ENCODE results near the gene GSDMA.
"Not testable (repeated sequence)": the region's sequence is repeated elsewhere in the genome, so short reads cannot be mapped to it uniquely, and the experiment has no call there.

GSDMA gene

DNA sequence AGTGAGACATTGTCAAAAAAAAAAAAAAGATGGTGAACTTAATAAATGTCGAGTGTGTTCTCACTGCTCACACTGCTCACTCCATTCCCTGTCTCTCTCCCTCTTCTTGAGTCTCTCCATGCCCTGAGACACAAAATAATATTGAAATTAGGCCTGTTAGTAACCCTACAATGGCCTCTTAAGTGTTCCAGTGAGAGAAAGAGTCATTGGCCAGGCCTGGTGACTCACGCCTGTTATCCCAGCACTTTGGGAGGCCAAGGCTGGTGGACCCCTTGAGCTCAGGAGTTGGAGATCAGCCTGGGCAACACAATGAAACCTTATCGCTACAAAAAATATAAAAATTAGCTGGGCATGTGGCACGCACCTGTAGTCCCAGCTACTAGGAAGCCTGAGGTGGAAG lies 36.3 kb downstream of the GSDMA start:
- DNase-seq: no peak

DNA sequence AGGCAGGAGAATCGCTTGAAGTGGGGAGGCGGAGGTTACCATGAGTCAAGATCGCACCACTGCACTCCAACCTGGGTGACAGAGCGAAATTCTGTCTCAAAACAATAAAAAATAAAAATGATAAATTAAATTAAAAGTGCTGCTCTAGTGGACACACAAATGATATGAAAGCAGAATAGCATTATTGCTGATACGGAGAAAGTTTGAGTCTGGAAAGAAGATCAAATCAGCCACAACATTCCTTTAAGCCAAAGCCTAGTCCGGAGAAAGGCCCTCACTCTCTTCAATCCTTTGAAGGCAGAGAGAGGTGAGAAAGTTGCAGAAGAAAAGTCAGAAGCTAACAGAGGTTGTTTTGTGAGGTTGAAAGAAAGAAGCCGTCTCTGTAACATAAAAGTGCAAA lies 37.4 kb downstream of the GSDMA start:
- no peak for DNase-seq

DNA sequence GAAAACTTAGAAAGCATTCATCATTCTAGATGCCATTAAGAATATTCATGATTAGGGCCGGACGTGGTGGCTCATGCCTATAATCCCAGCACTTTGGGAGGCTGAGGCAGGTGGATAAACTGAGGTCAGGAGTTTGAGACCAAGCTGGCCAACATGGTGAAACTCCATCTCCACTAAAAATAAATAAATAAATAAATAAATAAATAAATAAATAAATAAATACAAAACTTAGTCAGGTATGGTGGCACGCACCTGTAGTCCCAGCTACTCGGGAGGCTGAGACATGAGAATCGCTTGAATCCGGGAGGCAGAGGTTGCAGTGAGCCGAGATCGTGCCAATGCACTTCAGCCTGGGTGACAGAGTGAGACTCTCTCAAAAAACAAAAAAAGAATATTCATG lies 38.5 kb downstream of the GSDMA start:
- not testable (repeated sequence) for DNase-seq

DNA sequence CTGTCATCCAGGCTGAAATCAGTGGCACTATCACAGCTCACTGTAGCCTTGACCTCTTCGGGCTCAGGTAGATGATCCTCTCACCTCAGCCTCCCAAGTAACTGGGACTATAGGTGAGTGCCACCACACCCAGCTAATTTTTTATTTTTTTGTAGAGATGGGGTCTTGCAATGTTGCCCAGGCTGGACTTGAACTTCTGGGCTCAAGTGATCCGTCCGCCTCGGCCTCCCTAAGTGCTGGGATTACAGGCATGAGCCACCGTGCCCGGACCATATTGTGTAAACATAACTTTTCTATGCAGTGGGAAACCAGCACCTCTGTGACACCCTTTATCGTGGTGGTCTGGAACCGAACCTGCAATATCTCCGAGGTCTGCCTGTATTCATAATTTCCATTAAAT lies 41.3 kb downstream of the GSDMA start:
- DNase-seq: no peak

DNA sequence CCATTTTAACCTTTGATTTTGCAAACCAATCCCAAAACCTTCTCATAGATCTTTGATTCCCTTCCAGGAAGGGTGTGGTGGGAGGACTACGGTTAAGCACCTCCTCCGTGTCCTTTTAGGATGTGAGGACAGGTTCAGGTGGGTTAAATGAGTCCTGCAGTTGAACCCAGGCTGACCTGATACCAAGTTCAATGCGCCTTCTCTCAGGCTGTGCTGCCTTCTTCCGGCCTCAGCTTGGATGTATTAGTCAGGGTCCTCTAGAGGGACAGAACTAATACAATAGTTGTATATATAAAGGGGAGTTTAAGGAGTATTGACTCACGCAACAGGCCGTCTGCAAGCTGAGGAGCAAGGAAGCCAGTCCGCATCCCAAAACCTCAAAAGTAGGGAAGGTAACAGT lies 41.9 kb downstream of the GSDMA start:
- no peak for DNase-seq

DNA sequence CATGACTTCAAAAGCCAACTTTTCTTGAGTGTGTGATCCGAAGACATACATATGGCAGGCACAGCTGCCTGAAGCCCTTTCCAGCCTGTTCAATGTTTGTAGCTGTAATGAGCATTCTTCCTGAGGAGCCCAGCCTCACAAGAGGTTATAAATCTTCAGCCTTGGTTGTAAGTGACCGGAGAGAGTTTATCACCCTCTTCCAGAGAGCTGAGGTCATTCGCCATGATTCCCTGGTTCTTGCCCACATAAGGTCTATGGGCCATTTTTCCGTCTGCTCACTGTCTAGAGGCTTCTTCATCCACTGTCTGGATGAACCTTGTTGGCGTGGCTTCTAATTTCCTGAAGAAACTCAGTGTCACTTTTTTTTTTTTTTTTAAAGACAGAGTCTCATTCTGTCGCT lies 42.7 kb downstream of the GSDMA start:
- DNase-seq: no peak

DNA sequence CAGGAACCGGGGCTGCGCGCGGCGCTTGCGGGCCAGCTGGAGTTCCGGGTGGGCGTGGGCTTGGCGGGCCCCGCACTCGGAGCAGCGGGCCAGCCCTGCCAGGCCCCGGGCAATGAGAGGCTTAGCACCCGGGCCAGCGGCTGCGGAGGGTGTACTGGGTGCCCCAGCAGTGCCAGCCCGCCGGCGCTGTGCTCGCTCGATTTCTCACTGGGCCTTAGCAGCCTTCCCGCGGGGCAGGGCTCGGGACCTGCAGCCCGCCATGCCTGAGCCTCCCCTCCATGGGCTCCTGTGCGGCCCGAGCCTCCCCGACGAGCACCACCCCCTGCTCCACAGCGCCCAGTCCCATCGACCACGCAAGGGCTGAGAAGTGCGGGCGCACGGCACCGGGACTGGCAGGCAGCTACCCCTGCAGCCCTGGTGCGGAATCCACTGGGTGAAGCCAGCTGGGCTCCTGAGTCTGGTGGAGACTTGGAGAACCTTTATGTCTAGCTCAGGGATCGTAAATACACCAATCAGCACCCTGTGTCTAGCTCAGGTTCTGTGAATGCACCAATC lies 48.2 kb downstream of the GSDMA start:
- not testable (repeated sequence) for DNase-seq

DNA sequence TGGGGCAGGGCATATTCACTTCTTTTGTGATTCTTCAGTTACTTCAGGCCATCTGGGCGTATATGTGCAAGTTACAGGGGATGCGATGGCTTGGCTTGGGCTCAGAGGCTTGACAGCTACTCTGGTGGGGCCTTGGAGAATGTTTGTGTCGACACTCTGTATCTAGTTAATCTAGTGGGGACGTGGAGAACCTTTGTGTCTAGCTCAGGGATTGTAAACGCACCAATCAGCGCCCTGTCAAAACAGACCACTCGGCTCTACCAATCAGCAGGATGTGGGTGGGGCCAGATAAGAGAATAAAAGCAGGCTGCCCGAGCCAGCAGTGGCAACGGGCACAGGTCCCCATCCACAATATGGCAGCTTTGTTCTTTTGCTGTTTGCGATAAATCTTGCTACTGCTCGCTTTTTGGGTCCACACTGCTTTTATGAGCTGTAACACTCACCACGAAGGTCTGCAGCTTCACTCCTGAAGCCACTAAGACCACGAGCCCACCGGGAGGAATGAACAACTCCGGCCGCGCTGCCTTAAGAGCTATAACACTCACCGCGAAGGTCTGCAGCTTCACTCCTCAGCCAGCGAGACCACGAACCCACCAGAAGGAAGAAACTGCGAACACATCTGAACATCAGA lies 49.3 kb downstream of the GSDMA start:
- DNase-seq: not testable (repeated sequence)

DNA sequence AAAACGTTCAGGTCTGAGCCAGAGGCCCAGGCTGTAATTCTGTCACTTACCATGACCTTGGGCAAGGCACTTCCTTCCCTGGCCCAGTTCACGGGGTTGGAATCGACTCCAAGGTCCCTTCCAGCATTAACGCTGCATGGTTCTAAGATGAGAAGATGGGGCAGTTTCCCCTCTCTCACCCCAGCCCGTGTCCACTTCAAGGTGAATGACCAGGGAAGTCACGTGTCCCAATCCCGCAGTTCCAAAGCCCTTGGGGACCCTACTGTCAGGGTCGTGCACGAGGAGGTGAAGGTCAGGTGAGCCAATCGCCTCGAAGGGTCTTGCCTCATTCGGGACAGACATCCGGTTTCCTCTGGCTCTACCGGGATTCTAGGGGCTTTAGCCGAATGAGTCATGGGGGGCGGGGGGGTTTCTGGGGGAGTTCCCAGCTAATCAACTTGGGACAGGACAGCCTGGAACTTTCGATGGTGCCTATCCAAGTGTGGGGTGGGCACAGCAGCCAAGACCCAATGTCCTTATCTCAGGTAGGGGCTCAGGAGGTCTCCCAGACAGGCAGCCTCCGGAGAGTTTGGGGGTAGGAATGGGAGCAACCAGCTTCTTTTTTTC lies 51.7 kb downstream of the GSDMA start:
- DNase-seq: no peak

DNA sequence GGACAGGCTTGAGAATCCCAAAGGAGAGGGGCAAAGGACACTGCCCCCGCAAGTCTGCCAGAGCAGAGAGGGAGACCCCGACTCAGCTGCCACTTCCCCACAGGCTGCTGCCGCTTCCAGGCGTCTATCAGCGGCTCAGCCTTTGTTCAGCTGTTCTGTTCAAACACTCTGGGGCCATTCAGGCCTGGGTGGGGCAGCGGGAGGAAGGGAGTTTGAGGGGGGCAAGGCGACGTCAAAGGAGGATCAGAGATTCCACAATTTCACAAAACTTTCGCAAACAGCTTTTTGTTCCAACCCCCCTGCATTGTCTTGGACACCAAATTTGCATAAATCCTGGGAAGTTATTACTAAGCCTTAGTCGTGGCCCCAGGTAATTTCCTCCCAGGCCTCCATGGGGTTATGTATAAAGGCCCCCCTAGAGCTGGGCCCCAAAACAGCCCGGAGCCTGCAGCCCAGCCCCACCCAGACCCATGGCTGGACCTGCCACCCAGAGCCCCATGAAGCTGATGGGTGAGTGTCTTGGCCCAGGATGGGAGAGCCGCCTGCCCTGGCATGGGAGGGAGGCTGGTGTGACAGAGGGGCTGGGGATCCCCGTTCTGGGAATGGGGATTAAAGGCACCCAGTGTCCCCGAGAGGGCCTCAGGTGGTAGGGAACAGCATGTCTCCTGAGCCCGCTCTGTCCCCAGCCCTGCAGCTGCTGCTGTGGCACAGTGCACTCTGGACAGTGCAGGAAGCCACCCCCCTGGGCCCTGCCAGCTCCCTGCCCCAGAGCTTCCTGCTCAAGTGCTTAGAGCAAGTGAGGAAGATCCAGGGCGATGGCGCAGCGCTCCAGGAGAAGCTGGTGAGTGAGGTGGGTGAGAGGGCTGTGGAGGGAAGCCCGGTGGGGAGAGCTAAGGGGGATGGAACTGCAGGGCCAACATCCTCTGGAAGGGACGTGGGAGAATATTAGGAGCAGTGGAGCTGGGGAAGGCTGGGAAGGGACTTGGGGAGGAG lies 52.5 kb downstream of the GSDMA start, which contains the start of gene CSF3:
CSF3 (plus strand) TSS at position 436 of the 993 bp plus-strand sequence; CDS start at position 471, 35 bp downstream.
- no peak for DNase-seq

DNA sequence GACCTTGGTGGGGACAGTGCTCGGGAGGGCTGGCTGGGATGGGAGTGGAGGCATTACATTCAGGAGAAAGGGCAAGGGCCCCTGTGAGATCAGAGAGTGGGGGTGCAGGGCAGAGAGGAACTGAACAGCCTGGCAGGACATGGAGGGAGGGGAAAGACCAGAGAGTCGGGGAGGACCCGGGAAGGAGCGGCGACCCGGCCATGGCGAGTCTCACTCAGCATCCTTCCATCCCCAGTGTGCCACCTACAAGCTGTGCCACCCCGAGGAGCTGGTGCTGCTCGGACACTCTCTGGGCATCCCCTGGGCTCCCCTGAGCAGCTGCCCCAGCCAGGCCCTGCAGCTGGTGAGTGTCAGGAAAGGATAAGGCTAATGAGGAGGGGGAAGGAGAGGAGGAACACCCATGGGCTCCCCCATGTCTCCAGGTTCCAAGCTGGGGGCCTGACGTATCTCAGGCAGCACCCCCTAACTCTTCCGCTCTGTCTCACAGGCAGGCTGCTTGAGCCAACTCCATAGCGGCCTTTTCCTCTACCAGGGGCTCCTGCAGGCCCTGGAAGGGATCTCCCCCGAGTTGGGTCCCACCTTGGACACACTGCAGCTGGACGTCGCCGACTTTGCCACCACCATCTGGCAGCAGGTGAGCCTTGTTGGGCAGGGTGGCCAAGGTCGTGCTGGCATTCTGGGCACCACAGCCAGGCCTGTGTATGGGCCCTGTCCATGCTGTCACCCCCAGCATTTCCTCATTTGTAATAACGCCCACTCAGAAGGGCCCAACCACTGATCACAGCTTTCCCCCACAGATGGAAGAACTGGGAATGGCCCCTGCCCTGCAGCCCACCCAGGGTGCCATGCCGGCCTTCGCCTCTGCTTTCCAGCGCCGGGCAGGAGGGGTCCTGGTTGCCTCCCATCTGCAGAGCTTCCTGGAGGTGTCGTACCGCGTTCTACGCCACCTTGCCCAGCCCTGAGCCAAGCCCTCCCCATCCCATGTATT lies 53.5 kb downstream of the GSDMA start:
- no peak for DNase-seq

DNA sequence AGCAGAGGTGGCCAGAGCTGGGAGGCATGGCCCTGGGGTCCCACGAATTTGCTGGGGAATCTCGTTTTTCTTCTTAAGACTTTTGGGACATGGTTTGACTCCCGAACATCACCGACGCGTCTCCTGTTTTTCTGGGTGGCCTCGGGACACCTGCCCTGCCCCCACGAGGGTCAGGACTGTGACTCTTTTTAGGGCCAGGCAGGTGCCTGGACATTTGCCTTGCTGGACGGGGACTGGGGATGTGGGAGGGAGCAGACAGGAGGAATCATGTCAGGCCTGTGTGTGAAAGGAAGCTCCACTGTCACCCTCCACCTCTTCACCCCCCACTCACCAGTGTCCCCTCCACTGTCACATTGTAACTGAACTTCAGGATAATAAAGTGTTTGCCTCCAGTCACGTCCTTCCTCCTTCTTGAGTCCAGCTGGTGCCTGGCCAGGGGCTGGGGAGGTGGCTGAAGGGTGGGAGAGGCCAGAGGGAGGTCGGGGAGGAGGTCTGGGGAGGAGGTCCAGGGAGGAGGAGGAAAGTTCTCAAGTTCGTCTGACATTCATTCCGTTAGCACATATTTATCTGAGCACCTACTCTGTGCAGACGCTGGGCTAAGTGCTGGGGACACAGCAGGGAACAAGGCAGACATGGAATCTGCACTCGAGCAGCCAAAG lies 54.7 kb downstream of the GSDMA start:
- no peak for DNase-seq

DNA sequence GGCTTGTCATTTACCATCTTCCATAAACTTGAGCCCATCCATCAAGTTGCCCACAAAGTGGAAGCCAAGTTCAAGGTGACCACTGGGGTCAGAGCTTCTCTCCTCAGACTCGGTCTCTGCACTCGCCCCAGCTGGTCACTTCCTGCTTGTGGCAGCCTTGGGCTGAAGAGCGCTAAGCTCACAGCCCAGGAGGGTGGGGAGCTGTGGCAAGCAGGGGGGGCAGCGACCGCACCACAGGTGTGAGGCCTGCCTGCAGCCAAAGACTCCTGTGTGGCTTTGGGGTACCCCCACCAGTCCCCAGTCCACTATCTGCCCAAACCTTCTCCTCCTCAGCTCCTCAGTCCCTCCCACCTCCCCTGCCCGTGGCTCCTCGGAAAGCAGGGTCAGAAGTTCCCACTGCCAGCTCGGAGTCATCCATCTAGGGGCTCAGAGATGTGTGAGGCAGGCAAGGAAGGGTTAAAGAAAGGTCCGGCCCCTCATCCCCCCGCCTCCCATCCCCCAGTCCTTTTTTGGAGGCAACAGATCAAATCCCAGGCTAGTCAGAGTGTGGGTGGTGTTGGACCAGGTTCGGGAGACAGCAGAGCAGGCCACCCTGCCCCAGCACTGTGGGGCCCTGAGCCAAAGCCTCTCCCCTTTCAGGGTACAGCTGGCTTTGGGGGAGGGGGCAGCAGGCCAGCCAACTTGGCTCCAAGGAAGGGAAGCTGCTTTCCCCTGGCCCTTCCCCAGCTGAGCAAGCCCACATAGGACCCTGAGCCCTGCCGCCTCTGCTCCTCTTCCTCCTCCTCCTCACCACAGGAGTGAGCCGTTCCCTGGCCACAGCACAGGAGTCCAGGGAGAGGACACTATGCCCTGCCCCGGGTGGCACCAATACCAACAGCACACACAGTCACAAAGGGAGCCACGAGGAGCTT lies 55.7 kb downstream of the GSDMA start:
- no peak for DNase-seq

DNA sequence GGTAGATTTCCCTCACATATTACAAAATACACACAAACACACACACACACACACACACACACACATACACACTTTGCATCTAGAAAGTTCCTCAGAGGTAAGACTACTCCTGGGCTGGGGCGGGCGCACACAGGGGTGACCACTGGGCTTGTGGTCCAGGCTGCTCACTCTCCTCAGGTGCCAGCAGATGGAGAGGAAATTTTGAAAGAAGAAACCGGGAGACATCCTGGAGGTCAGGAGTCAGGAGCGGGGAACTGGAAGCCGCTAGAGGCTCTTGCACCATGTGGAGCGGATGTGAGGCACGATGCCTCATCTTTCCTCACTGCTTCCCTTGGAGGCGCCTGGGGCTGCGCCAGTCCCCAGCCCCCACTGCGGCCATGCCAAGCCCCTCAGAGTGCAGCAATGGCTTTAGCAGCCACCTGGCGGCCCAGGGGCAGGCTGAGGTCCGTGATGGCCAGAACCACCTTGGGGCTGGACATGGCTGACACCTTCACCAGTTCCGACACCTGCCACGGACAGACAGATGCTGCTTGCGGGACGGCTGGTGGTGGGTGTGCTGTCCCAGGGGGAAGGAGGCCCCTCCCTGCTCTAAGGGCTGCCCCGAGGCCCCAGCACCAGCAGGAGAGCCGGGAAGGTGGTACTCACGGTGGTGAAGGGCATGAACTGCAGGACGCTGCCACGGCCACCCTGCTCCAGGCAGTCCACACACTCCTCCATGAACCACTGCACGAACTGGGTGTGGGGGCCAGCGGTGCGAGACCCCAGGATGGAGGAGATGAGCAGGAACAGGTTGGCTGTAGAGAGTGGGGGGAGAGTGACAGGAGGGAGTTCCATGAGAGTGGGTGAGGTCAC lies 56.6 kb downstream of the GSDMA start:
- DNase-seq: no peak

DNA sequence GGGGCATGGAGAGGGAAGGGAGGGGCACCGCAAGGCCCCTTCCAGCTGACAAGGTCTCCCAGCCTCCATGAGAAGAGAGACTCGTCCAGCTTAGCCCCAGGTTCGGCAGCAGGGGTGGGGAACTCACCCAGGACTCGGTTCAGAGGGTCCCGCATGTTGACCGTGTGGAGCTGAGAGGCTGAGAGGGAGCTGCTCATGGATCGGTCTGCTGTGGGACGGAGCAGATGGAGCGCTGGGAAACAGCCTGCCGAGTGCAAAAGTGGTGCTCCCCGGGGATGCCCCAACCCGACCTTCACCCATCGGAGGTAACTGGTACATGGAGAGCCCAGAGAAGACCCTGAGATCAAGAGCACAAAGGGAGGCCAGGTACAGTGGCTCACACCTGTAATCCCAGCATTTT lies 57.3 kb downstream of the GSDMA start:
- DNase-seq: no peak

DNA sequence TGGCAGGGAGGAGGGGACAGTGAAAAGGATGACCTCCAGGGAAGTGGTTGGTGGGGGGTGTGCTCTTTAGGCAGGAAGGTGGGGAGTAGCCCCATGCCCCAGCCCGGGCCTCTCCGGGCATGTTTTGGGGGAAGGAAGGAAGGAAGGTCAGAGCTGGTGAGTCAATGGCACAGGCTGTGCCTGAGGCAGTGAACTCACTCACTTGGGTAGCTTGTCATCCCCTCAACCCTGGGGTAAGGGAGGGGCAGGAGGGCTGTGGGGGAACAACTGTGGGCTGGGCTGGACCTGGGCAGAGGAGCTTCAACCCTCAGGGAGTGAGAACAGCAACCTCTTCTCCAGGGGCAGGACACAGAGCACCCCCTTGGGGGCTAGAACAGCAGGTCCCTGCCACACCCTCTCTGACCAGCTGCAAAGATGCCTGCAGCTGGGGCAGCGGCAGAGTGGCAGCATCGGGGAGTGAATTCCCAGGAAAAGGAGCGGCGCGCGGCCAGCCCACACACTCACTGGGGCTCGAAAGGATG lies 58.7 kb downstream of the GSDMA start:
- no peak for DNase-seq

DNA sequence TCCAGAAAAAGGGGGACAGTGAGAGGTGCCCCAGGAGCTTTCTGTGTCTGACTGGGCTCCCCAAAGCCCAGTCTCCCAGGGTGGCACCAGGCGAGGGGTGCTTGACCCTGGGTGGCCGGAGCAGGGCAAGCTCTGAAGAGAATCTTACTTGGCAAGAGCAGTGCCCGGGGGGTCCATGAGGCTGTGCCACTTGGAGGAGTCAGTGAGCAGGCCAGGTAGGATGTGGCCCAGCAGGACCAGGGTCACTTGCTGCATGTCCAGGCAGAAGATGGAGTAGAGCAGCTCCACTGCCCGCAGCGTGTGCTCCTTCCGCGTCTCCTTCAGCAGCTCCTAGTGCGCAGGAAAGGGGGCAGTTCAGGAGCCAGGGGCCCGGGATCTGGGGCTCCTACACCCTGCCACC lies 59.7 kb downstream of the GSDMA start:
- DNase-seq: no peak

DNA sequence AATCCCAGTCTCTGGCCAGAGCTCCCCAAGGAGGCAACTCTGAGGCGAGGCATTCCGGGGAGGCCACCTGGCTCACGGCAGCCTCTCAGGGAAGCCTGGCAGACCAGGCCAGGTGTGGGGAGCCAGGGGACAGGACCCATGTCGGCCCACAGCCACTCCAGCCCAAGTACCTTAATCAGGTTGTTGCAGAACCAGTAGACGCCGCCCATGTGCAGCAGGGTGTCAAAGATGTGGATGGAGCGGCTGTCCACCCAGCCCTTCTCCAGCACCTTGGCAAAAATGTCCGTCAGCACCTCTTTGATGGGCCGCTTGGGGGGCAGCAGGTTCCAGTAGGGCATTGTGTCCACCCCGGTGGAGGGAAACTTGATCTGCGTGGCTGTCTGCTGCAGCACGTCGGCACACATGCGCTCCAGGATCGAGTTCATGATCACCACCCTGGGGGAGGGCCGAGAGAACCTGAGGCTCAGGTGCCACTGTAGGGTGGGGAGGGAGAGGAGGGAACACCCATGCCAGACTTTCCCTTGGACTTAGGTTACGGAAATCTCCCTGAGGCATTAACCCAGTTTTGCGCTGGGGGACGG lies 60.2 kb downstream of the GSDMA start:
- DNase-seq: no peak
